Hematopoietic multipotent progenitor cell treated with erythropoietin and hydrocortisone succinate and interleukin-3 and kit ligand, for 15 days (in vitro differentiated cells): ENCODE data around the gene CNN2.

ENCODE experiments used
- DNase-seq: peaks from one replicate; pipeline ENCODE4 v3.0.0-alpha.2; 2015; ENCODE audit warnings: low spot score

The CNN2 gene

GRCh38 chr19:1049106-1049505 lies 22.7 kb downstream of the CNN2 start:
- DNase-seq: no peak

- DNase-seq: no peak
Measured at GRCh38 chr19:1049800-1050199, 23.4 kb downstream of the CNN2 start.

- no peak for DNase-seq
Measured at GRCh38 chr19:1050989-1051788, 24.8 kb downstream of the CNN2 start.

GRCh38 chr19:1051791-1052190 lies 25.4 kb downstream of the CNN2 start:
- no peak for DNase-seq

GRCh38 chr19:1052349-1052975 lies 26.1 kb downstream of the CNN2 start:
- no peak for DNase-seq

- DNase-seq: no peak
Measured at GRCh38 chr19:1053176-1054101, 27.0 kb downstream of the CNN2 start.

- DNase-seq: no peak
Measured at GRCh38 chr19:1054102-1055027, 28.0 kb downstream of the CNN2 start.

GRCh38 chr19:1055028-1055425 lies 28.6 kb downstream of the CNN2 start:
- DNase-seq: no peak

- DNase-seq: no peak
Measured at GRCh38 chr19:1055886-1056620, 29.6 kb downstream of the CNN2 start.

GRCh38 chr19:1057176-1057855 lies 30.9 kb downstream of the CNN2 start:
- DNase-seq: peak; percentile 36

- no peak for DNase-seq
Measured at GRCh38 chr19:1058112-1058511, 31.7 kb downstream of the CNN2 start.

- DNase-seq: no peak
Measured at GRCh38 chr19:1060689-1061088, 34.3 kb downstream of the CNN2 start.

GRCh38 chr19:1061987-1062386 lies 35.6 kb downstream of the CNN2 start:
- no peak for DNase-seq

GRCh38 chr19:1062387-1063029 lies 36.1 kb downstream of the CNN2 start:
- DNase-seq: no peak

- DNase-seq: peak; percentile 63
Measured at GRCh38 chr19:1063030-1063908, 36.9 kb downstream of the CNN2 start.

- no peak for DNase-seq
Measured at GRCh38 chr19:1063909-1064660, 37.7 kb downstream of the CNN2 start.

GRCh38 chr19:1064661-1065605 lies 38.5 kb downstream of the CNN2 start:
- DNase-seq: peak; percentile 54
